Erythroblast (primary cell): ENCODE data around the gene FCHO2.

Experiments used
- GATA1 ChIP-seq: IDR thresholded peaks from 2 replicates; pipeline ENCODE4 v1.6.1; 2011; ENCODE audit warnings: low read depth, mild to moderate bottlenecking, control low read depth, low read length, moderate library complexity
- POLR2A ChIP-seq: IDR thresholded peaks from 2 replicates; pipeline ENCODE4 v1.6.1; 2011; ENCODE audit warnings: mild to moderate bottlenecking, low read length

GRCh38 chr5:73044546-73044945 lies 88.7 kb downstream of the FCHO2 start:
- TF ChIP-seq POLR2A (no peak), GATA1 (no peak)
